ENCODE results near the gene UNC5C.

- no peak for TF ChIP-seq EZH2 (IDR thresholded peaks at IDR 0.05; ENCODE audit: borderline replicate concordance, low read depth, low read length, poor library complexity, severe bottlenecking)
- no peak for TF ChIP-seq CTCF (conservative IDR thresholded peaks at IDR 0.05; ENCODE audit: low read depth, low read length)
Observed at GRCh38 chr4:95515589-95515988, 33.2 kb downstream of the UNC5C start.
